Mesenteric fat pad (tissue), 1 donor: ENCODE results near the gene ALG14. TPM values are rescaled to one million over a fixed set of nuclear protein-coding genes. Genes with fewer than 3 reads are reported as not detected.
"Not testable (repeated sequence)": the region's sequence is repeated elsewhere in the genome, so short reads cannot be mapped to it uniquely, and the experiment has no call there.

ENCODE experiments used
- DNase-seq: peaks from one replicate; pipeline ENCODE4 v3.0.0-alpha.2; 2020; ENCODE audit warnings: low spot score
- total RNA-seq: library from RNA; stranded (reverse); fragmentation: NEBNext Ultra II Directional; extraction: Animal tissue kit (Norgen Biotek cat#: 25700); gene quantifications from one replicate; pipeline ENCODE4 v1.2.1, GENCODE V29; 2021
- donor health status: DM: yes; HTN: yes; CAD: no.

The ALG14 gene
- total RNA-seq, 1 donor from 2014 or later: 8.1 TPM

DNA sequence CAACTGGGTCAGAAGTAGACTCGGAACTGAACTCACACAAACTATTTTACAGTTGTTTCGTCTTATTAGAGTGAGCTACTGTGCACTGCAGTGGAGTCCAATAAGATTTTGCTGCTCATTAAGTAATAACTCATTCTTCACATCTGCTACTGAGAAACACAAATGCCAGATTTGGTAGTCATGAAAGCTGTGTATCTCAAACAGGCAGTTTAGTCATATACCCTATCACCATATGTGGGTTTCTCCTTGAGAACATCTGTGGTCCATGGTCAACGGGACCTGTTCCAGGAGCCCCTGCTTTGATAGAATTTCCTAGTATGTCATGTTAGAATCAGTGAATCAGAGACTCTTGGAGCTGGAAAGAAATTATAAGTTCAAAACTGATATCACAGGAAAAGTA is 60.4 kb downstream of the ALG14 start:
- DNase-seq: no peak

GRCh38 chr1:95010158-95010557 is 62.6 kb downstream of the ALG14 start:
- DNase-seq: no peak

GRCh38 chr1:95007687-95008086 is 65.1 kb downstream of the ALG14 start:
- no peak for DNase-seq

DNA sequence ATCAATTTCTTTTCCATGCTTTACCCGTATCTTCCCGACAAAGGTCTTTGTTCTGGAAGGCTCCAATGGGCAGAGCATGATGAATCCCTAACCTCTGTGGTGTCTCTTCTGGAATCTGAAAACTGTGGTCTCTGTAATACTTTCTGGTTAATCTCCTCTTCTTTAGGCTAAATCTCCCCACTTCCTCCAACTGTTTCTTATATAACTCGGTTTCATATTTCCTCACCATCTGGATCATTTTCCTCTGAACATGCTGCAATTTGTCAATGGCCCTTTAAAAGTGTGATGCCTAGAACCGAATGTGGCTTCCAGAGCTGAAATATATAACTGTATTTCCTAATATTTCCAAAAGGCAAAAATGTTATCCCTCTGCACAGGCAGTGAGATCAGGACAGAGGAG is 66.1 kb downstream of the ALG14 start:
- DNase-seq: no peak

DNA sequence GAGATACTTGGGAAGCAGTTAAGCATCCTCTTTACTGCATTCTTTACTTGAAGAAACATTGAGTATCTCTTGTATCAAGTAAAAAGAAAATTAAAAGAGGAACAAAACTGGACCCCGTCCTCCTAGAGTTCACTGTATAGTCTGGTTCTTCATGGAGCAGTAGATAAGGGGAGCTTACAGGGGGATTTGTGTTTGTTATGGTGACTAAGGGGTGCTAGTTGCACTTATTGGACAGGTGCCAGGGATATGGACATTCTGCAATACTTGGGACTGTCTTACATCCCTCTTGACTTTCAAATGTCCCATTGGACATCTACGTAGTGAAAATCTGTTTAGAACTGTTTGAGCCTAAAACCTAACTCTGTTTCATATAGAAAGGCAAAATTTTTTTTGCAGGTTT is 67.2 kb downstream of the ALG14 start:
- no peak for DNase-seq

DNA sequence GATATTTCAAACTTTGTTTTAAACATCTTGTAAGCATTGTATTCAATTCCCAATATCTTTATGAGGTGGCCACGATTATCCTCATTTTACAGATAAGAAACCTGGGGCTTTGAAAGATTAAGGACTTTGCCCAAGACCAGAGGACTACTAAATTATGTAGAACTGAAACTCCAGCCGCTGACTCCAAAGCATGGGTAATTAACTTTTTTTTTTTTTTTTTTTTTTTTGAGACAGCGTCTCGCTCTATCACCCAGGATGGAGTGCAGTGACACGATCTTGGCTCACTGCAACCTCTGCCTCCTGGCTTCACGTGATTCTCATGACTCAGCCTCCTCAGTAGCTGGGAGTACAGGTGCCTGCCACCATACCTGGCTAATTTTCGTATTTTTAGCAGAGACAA is 68.7 kb downstream of the ALG14 start:
- DNase-seq: no peak

GRCh38 chr1:95003433-95003738 is 69.4 kb downstream of the ALG14 start:
- DNase-seq: no peak

DNA sequence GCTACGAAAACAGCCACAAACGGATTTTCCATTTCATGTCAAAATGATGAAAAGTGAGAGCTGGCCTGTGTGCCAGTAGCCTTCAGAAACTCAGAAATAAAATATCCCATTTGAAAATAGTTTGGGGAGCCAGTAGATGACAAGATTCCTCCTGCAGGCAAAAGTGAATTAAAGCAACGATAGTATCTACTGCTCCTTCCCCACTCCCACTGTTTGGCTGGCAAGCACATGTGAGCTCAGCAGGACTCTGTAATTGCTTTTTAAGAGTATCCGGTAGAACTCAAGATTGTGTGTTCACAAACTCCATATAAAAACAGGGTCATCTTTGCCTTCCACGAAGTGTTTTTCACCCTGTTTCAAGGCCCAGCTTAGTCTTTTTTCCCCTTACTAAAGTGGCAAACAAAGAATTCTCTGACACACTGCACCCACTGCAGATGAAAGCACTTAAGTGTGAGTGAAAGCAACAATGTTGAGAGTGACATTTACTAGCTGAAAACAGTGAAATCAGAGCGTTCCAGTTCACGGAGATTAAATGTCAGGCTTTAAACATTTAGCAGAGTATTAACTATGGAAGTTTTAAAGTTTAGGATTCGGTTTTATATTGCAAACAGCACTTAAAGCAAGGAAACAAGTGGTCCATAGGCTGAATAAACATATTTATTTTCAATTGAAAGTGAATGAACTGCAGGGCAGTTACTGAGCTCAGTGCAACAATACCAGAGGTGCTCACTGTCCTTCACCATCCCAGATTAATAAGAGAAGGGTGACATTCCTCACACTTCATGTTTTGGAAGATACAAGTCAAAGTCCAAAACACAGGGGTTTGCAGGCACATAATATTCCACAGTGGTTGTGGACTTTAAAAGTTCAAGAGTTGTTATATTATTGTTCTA is 70.0 kb downstream of the ALG14 start:
- no peak for DNase-seq

- no peak for DNase-seq
These were observed 70.6 kb downstream of the ALG14 start for GRCh38 chr1:95002164-95002539.

DNA sequence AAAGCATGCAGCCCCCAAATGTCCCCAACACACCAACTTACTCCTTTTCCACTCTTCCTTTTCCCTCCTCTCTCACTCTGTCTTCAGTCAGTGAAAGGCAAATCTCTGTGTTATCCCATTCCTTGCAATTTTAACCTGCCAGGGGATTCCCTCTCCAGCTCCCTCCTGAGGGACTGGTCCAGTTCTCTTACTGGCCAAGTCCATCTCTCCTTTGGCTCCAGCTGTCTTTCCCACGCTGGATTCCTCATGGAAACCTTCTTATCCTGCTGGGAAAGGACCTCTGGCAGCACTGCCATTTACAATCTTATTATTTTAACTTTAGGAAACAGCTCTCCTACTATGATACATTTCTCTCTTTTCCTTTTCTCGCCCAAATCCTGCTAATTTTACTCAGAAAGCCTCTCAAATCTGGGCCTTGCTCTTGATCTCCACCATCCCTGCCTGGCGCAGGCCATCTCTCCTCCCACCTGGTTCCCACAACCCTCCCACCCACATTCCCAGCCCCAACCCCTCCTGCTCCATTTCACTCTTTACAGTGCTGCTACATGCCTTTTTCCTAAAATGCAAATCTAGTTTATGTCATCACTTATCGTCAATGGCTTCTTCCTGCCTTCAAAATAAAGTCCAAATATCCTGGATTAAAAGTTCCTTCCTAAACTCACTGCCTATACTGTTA is 73.2 kb downstream of the ALG14 start:
- DNase-seq: no peak

DNA sequence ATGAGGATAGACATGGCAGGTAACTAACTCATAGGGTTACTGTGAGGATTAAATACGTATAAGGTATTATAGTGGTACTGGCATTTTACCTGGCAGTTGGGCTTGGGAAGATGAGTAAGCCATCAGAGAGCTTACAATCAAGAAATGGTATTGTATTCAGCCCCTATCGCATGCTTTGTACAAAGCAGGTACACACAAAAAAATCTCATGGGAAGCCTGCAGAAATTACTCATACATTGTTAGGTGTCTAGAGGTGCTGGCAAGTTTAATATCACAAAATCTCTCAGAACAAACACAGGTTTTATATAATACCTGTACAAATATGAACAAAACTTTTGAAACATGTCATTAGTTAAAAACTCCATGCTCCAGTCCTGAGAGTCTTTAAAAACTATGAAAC is 74.0 kb downstream of the ALG14 start:
- DNase-seq: no peak

DNA sequence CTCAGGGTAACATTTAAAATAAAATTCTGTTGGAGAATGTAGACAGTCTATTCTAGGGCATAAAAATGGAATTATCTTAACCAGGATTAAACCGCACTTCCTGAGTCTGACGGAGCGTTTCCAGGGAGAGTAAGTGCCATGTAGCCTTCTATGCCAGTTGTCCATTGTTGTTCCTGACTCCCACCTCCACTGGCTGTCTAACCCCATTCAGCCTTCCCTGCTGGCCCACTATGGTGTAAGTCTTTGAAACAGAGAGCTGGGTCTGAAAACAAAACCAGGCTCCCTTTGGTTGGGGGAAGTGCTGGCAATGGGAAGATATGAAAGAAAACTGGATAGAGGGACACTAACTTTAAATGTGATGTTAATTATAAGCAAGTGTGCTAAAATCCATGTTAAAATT is 74.6 kb downstream of the ALG14 start:
- DNase-seq: no peak

DNA sequence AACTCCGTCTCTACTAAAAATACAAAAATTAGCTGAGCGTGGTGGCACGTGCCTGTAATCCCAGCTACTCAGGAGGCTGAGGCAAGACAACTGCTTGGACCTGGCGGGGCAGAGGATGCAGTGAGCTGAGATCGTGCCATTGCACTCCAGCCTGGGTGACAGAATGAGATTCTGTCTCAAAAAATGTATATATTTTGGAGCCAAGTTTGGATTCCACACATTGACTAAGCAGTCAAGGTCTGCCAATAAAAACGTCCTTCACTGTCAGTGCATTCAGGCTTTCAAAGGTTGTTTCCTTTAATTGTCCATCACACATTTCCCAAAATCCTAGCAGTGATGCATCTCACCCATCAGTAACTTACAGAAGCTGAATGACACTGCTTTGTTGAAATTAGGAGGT is 77.2 kb downstream of the ALG14 start:
- not testable (repeated sequence) for DNase-seq

GRCh38 chr1:94994805-94995204 is 77.9 kb downstream of the ALG14 start:
- no peak for DNase-seq

GRCh38 chr1:94993931-94994645 is 78.7 kb downstream of the ALG14 start:
- no peak for DNase-seq

DNA sequence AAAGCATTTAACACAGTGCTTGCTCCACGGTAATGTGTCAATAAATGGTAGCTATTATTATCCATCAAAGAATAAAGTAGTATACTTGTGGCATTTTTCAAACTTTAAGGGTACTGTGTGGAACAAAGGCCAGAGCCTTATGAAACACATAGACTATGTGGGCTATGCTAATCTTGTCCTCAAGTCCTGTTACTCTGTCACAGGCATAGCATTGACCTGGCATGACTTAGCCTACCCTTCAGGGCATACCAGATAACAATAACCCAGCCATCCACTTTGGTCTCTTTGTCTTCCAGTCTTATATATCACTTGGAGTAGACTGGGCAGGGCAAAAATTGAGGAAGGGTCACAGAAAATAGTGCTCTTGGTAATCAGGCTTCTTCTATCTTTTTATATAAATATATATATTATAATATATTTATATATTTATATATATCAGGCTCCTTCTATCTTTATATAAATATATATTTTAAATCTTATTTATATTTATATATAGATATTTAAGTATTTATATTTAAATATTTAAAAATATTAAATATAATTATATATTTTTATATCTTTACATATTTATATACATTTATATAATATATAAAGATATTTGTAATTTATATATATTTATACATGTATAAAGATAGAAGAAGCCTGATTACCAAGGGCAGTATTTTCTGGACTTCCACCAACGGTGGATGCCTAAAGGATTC is 79.7 kb downstream of the ALG14 start:
- no peak for DNase-seq

GRCh38 chr1:94992161-94992560 is 80.6 kb downstream of the ALG14 start:
- DNase-seq: no peak

DNA sequence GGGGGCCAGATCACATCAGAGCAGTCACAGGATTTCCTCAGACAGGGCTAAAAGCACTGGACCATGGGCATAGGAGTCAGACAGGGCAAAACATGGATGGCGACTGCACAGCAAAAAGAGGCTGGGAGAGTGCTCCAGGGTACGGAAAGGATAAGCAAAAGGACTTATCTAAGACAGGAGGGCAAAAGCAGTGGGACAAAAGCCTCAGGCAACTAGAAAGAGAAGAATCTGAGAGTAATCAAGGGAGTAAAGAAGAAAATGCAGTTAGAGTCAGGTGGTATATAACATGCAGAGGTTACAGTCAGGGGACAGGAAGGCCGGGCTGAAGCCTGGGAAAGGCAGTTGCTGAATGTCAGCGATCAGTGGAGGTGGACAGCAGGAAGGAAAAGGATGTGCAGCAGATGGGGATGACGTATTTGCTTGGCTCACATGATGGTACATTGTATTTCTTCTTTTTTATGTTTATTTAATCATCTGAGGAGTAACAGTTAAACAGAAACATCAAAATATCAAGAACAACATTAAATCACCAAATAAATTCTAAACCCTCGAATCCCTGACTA is 82.8 kb downstream of the ALG14 start:
- no peak for DNase-seq

DNA sequence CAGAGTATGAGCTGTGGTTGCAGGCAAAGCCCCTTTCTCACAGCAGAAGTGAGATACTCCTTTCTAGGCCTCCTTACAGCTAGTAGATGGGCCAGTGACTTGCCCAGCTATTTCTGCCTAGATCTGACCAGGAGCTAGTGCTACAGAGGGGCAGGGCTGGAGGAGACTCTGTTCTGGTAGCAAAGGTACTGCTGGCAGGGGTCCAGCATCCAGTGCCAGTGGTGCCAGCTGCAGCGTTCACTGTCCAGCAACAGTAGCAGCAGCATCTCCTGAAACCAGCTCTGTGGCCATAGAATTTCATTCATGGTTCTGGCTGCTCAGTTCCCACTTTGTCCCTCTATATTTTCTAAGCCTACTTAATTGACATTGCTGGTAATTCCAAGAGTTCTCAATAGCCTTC is 83.4 kb downstream of the ALG14 start:
- no peak for DNase-seq

- DNase-seq: no peak
These were observed 84.4 kb downstream of the ALG14 start for GRCh38 chr1:94988356-94988755.

DNA sequence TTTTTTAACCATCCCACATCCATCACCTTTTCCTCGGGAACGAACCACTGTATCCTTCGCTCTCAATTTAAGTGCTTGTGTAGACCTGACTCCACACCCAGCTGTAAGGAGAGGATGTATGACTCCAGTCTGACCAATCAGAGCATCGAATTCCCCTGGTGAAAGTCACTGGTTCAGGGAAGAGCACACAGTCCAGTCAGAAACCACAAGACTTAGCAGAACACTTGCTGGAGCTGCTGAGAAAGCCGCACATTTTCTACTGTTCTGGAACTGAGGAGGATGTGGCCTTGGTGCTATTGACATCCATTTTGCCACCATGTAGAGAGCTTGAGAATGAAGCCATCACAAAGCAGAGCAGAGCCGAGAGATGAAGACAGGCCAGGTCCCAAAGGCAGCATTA is 86.0 kb downstream of the ALG14 start:
- DNase-seq: no peak
